ENCODE results near the gene RHBDD3. TPM values are rescaled to one million over a fixed set of nuclear protein-coding genes. Genes with fewer than 3 reads are reported as not detected.

Gene RHBDD3
- total RNA-seq, 1 donor from 2014 or later = 41.0 TPM

DNA sequence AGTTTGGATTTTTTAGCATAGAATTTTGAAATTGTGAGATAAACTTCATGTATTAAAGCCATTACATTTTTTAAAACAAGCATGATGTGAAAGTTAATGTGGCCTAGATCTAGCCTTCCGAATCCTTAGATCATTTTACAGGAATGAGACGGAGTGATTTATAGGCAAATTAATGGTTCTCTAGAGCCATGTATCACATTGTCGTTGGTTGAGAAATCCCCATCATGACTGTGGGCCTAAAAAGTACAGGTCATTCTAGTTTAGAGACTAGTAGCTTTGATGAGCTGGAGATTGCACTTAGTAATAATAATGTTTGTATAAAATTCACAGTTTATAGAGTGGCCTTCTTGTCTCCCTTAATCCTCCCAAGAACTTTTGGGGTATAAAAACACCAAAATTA, 7.4 kb upstream of the RHBDD3 start:
- no peak for DNase-seq (ENCODE audit: extremely low spot score, unreplicated experiment)
- TF ChIP-seq, protein P1, sequence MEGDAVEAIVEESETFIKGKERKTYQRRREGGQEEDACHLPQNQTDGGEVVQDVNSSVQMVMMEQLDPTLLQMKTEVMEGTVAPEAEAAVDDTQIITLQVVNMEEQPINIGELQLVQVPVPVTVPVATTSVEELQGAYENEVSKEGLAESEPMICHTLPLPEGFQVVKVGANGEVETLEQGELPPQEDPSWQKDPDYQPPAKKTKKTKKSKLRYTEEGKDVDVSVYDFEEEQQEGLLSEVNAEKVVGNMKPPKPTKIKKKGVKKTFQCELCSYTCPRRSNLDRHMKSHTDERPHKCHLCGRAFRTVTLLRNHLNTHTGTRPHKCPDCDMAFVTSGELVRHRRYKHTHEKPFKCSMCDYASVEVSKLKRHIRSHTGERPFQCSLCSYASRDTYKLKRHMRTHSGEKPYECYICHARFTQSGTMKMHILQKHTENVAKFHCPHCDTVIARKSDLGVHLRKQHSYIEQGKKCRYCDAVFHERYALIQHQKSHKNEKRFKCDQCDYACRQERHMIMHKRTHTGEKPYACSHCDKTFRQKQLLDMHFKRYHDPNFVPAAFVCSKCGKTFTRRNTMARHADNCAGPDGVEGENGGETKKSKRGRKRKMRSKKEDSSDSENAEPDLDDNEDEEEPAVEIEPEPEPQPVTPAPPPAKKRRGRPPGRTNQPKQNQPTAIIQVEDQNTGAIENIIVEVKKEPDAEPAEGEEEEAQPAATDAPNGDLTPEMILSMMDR (IDR thresholded peaks at IDR 0.05) = no peak
- no peaks in the 10 kb centered on the region for H3K9me3 Mint-ChIP-seq (ENCODE audit: unreplicated experiment)
- no peak overlapping the region for H3K4me3 Mint-ChIP-seq (ENCODE audit: unreplicated experiment)
- no peaks in the 10 kb centered on the region for H3K27me3 Mint-ChIP-seq (ENCODE audit: unreplicated experiment)
- H3K36me3 Mint-ChIP-seq (ENCODE audit: unreplicated experiment) = peaks cover 74% of the 10 kb centered on the region
- no peak overlapping the region for H3K27ac Mint-ChIP-seq (ENCODE audit: unreplicated experiment)
- peaks cover 30% of the 10 kb centered on the region for H3K4me1 Mint-ChIP-seq (ENCODE audit: unreplicated experiment)

DNA sequence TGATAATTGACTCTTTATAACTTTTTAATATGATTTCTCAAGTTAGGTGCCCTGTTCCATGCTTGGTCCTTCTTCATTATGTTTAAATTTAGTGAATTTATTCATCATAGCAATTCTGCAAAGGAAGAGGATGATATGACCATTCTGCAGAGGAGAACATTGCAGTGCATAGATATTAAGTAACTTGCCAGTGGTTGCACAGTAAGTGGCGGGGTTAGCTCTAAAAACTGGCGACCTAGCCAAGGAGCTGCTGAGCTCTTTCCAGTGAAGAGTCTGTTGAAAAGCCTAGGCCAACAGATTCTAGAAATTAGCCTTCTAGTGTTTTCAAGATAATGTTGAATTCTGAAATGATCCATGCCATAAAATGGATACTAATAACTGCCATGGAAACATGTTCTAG, 4.8 kb upstream of the RHBDD3 start:
- H3K9me3 Mint-ChIP-seq (ENCODE audit: unreplicated experiment) = no peaks in the 10 kb centered on the region
- peak; percentile 7 for DNase-seq (ENCODE audit: extremely low spot score, unreplicated experiment)
- TF ChIP-seq, protein P1 (IDR thresholded peaks at IDR 0.05) = no peak
- no peak overlapping the region for H3K4me3 Mint-ChIP-seq (ENCODE audit: unreplicated experiment)
- peaks cover 44% of the 10 kb centered on the region for H3K4me1 Mint-ChIP-seq (ENCODE audit: unreplicated experiment)
- H3K27me3 Mint-ChIP-seq (ENCODE audit: unreplicated experiment) = no peaks in the 10 kb centered on the region
- peaks cover 58% of the 10 kb centered on the region for H3K36me3 Mint-ChIP-seq (ENCODE audit: unreplicated experiment)
- H3K27ac Mint-ChIP-seq (ENCODE audit: unreplicated experiment) = no peak overlapping the region

DNA sequence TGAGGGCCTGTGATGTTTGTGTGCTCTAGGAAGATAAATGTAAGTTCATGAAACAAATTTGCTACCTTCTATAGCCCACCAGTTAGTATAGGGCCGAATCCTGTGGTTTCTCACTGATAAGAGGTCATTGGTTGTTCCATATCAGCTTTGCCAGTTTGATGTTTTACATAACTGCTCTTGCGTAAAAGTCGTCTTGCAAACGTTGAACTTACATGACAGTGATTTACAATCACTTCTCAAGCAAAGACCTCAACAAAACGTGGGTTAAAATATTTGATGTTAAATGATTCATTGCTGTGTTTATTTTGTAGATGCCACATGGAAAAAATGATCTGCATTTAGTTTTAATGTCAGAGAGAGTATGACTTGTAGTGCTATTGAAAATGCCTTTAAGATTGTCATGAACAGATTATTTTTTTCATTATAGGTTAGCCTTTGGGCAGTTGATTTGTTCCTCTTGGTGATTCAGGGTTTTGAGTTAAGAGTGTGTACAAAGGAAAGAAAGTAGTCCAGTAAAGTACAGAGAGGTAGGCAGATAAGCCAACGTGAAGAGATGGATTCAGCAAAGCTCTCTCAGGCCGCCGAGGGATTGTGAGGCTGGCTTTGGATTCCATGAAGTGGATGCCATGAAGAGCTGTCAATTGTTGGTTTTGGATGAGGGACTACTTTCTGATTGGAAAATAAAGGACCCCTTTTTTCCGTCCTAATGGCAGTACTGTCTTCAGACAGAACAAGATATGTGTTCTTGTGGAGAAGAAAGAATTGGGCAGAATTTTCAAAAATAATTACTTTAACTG, 2.9 kb upstream of the RHBDD3 start:
- Mint-ChIP-seq H3K27ac (ENCODE audit: unreplicated experiment) (peak overlapping the region; percentile 61), H3K27me3 (ENCODE audit: unreplicated experiment) (no peaks in the 10 kb centered on the region), H3K9me3 (ENCODE audit: unreplicated experiment) (no peaks in the 10 kb centered on the region), H3K36me3 (ENCODE audit: unreplicated experiment) (peaks cover 46% of the 10 kb centered on the region), H3K4me3 (ENCODE audit: unreplicated experiment) (peak overlapping the region; percentile 94), H3K4me1 (ENCODE audit: unreplicated experiment) (peaks cover 55% of the 10 kb centered on the region)
- TF ChIP-seq, protein P1 (IDR thresholded peaks at IDR 0.05) = no peak
- peak; percentile 6 for DNase-seq (ENCODE audit: extremely low spot score, unreplicated experiment)

DNA sequence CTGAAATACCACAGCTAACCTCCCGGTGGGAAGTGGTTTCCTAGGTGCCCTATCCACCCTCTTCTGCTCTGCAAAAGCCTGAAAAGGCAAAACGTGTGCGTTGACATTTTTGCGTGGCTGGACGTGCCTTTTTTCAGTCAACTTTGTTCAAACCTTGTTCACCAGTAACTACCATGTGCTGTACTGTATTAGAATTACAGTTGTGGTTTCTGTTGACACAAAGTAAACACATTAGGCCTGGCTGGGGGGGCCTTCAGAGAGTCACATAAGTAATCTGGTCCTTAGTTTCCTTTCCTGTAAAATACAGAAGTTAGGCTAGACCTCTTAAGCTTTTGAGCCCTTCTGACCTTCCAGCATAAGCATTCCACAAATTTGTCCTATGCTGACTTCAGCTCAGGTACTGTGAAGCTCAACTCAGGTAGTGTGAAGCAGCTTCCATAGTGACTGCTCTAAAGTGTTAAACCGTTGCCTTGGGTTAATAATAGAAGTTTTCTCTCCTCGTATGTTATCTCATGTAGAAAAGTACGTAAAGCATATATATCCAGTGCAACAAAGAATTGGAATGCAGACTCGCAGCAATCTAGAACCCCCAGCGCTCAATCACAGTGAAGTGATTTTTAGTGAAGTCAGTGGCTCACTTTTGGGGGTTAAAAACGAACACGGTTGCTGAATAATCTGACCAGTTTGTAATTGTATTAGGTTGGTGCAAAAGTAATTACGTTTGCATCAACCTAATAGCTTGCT, 2.1 kb upstream of the RHBDD3 start:
- Mint-ChIP-seq H3K4me3 (ENCODE audit: unreplicated experiment) (peak overlapping the region; percentile 94), H3K9me3 (ENCODE audit: unreplicated experiment) (no peaks in the 10 kb centered on the region), H3K27ac (ENCODE audit: unreplicated experiment) (peak overlapping the region; percentile 99), H3K27me3 (ENCODE audit: unreplicated experiment) (no peaks in the 10 kb centered on the region), H3K4me1 (ENCODE audit: unreplicated experiment) (peaks cover 54% of the 10 kb centered on the region), H3K36me3 (ENCODE audit: unreplicated experiment) (peaks cover 40% of the 10 kb centered on the region)
- TF ChIP-seq, protein P1 (IDR thresholded peaks at IDR 0.05) = no peak
- peak; percentile 40 for DNase-seq (ENCODE audit: extremely low spot score, unreplicated experiment)

DNA sequence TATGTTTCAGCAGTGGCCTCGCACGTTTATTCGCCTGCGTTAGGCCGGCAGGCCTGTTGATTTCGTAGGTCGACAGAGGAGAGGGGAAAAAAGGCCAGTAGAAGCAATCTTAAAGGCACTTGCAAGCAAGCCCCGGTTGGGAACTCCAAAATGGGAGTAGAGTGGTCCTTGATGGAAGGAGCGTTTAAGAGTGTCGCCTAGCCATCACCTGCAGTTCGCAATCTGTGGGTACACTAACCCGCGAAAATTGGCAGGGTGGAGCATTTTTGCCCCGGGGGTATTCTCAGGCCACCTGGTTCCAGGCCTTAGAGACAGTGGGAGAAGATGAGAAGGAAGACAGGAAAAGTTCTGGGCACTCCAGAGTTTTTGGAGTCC, 1.4 kb upstream of the RHBDD3 start:
- Mint-ChIP-seq H3K4me1 (ENCODE audit: unreplicated experiment) (peaks cover 51% of the 10 kb centered on the region), H3K4me3 (ENCODE audit: unreplicated experiment) (peak overlapping the region; percentile 94), H3K36me3 (ENCODE audit: unreplicated experiment) (peaks cover 36% of the 10 kb centered on the region), H3K27ac (ENCODE audit: unreplicated experiment) (peak overlapping the region; percentile 99), H3K9me3 (ENCODE audit: unreplicated experiment) (no peaks in the 10 kb centered on the region), H3K27me3 (ENCODE audit: unreplicated experiment) (no peaks in the 10 kb centered on the region)
- TF ChIP-seq, protein P1 (IDR thresholded peaks at IDR 0.05) = no peak
- peak; percentile 60 for DNase-seq (ENCODE audit: extremely low spot score, unreplicated experiment)
